ES-I3 (cell line): ENCODE results near the gene AHCY.
A peak's percentile ranks its signal among the peaks of the same experiment; 100 is the strongest.
"Not testable (repeated sequence)": the region's sequence is repeated elsewhere in the genome, so short reads cannot be mapped to it uniquely, and the experiment has no call there.

Experiments used
- H3K36me3 ChIP-seq: 2 replicates; pipeline ENCODE4 v1.6.1; 2013; ENCODE audit warnings: mild to moderate bottlenecking, low read length, control low read depth, moderate library complexity; ENCODE audit not compliant: insufficient read depth
- H3K4me1 ChIP-seq: 2 replicates; pipeline ENCODE4 v1.6.1; 2013; ENCODE audit warnings: mild to moderate bottlenecking, control low read depth, low read length; ENCODE audit not compliant: insufficient read depth
- H3K9ac ChIP-seq: 2 replicates; pipeline ENCODE4 v1.6.1; 2013; ENCODE audit warnings: low read depth, mild to moderate bottlenecking, low read length, moderate library complexity
- H3K9me3 ChIP-seq: 2 replicates; pipeline ENCODE4 v1.6.1; 2013; ENCODE audit warnings: mild to moderate bottlenecking, low read length, moderate library complexity; ENCODE audit not compliant: control insufficient read depth, insufficient read depth

AHCY gene

DNA sequence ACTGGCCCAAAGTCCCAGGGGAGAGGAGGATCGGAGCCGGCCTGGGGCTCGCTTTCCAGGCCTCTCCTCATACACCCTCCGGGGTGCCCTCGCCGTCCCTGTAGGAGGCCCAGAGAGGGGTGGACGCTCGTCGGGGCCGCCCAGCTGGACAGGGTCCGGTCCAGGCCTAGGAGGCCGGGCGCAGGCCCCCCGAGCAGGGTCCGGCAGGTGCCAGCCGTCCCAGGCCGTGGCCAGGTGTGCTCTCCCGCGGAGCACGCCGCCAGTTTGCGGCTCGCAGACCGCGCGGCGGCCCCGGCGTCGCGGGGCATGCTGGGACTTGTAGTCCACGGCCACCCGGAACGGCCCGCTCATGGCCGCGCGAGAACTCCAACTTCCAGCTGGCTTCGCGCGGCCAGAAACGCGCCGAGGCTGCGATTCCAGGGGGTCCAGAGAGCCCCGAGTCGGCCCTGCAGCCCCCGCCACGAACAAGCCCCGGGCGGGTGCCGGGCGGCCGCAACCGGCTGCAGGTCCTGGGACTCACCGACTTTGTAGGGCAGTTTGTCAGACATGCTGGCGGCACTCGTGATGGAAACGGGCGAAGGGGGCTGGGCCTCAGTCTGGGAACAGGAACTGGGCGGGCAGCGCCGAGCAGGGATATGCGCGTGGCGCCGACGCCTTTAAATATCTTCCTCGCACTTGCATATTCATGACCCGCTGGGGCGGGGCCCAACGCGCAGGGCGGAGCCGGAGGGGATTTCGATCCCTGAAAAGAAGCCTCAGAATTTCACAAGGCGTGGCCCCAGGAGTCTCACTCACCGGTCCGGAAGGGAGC lies at the start of gene AHCY:
AHCY (minus strand) TSS at position 633 of the 811 bp plus-strand sequence; CDS start at position 548, 85 bp downstream.
- no peaks in the 10 kb centered on the region for H3K9me3 ChIP-seq
- H3K4me1 ChIP-seq: peaks cover 13% of the 10 kb centered on the region
- H3K9ac ChIP-seq: peak within 1 kb of the TSS; percentile 64
- H3K36me3 ChIP-seq: 0 out of 2 replicates have a peak, but pooled peaks cover 4% of the 10 kb centered on the region

DNA sequence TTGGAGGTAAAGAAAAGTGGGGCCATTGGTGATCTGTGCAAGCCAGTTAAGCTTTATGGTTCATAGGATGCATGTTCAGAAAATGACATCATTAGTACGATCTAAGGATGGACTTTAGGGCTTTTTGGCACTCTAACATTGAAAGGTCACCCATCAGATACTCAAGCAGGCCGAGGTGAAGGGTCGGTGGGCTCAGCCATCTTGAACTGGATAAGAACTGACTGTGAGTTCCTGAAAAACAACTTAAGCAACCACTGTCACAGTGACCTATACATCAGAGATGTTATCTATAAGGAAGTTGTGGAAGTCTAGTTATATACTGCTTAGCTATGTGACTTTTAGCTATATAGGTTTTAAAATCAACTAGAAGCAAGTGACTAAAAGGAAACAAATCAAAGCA lies 46.9 kb upstream of the AHCY start:
- H3K4me1 ChIP-seq: 0 out of 2 replicates have a peak, but pooled peaks cover 6% of the 10 kb centered on the region
- no peak overlapping the region for H3K9ac ChIP-seq
- H3K36me3 ChIP-seq: no peaks in the 10 kb centered on the region
- no peaks in the 10 kb centered on the region for H3K9me3 ChIP-seq

DNA sequence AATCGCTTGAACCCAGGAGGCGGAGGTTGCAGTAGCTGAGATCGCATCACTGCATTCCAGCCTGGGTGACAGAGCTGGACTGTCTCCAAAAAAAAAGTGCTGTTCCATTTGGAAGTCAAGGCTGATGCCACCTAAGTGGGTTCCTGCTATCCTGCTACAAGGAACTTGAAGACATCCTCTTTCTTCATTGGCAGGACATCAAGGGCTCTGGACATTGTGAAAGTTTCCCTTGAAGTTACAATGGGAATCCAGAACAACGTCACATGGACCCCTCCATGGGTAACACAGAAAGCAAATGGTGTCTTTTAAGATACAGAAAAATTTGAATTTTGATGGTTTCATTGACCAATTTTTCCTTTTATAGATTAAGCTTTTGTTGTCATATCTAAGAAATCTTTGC lies 44.4 kb upstream of the AHCY start:
- H3K4me1 ChIP-seq: 0 out of 2 replicates have a peak, but pooled peaks cover 8% of the 10 kb centered on the region
- H3K36me3 ChIP-seq: no peaks in the 10 kb centered on the region
- no peak overlapping the region for H3K9ac ChIP-seq
- H3K9me3 ChIP-seq: no peaks in the 10 kb centered on the region

DNA sequence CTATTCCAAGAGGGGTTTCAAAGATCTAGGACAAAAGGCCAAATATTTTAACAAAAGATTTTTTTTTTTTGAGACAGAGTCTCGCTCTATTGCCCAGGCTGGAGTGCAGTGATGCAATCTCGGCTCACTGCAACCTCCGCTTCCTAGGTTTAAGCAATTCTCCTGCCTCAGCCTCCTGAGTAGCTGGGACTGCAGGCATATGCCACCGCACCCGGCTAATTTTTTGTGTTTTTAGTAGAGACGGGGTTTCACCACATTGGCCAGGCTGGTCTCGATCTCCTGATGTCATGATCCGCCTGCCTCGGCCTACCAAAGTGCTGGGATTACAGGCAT lies 43.3 kb upstream of the AHCY start:
- not testable (repeated sequence) for H3K4me1 ChIP-seq, H3K9ac ChIP-seq, H3K9me3 ChIP-seq, H3K36me3 ChIP-seq

DNA sequence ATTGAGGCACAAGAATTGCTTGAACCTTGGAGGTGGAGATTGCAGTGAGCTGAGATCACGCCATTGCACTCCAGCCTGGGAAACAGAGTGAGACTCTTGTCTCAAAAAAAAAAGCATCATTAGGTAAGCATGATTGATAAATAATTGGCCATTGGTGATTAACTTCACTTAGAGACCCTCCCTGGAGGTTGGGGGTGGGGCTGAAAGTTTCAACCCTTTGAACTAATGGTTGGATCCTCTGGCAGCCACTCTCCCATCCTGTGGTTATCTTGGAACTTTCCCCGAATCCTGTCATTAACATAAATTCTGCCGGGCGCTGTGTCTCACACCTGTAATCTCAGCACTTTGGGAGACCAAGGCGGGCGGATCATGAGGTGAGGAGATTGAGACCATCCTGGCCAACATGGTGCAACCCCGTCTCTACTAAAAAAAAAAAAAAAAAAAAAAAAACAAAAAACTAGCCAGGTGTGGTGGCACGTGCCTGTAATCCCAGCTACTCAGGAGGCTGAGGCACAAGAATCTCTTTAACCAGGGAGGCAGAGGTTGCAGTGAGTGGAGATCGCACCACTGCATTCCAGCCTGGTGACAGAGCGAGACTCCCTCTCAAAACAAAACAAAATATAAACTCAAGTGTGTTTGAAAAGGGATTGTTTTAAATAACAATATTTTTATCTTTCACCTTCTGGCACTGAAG lies 42.8 kb upstream of the AHCY start:
- not testable (repeated sequence) for H3K4me1 ChIP-seq, H3K9me3 ChIP-seq, H3K36me3 ChIP-seq, H3K9ac ChIP-seq

DNA sequence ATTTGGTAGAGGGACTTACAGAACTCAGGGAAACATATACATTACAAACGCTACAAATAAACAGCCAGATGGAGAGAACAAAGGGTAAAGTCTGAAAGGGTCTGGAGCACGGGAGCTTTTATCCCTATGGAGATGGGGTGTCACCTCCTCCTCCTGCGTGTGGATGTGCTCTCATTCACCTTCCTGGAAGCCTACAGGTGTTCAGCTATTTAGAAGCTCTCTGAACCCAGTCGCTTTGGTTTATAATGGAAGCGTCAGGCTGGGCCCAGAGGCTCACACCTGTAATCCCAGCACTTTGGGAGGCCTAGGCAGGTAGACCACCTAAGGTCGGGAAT lies 42.2 kb upstream of the AHCY start:
- Histone ChIP-seq H3K9ac (no peak overlapping the region), H3K9me3 (no peaks in the 10 kb centered on the region), H3K4me1 (0 out of 2 replicates have a peak, but pooled peaks cover 8% of the 10 kb centered on the region), H3K36me3 (no peaks in the 10 kb centered on the region)

DNA sequence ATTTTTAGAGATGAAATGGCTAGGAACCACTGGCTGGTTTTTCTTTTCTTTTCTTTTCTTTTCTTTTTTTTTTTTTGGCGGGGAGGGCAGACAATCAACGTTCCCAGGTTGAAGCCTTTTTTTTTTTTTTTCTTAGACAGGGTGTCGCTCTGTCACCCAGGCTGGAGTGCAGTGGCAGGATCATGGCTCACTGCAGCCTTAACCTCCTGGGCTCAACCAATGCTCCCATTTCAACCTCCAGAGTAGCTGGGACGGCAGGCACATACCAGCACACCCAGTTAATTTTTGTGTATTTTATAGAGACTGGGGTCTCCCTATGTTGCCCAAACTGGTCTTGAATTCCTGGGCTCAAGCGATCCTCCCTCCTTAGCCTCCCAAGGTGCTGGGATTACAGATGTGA lies 41.1 kb upstream of the AHCY start:
- no peaks in the 10 kb centered on the region for H3K9me3 ChIP-seq
- no peaks in the 10 kb centered on the region for H3K36me3 ChIP-seq
- no peak overlapping the region for H3K9ac ChIP-seq
- 0 out of 2 replicates have a peak, but pooled peaks cover 8% of the 10 kb centered on the region for H3K4me1 ChIP-seq

DNA sequence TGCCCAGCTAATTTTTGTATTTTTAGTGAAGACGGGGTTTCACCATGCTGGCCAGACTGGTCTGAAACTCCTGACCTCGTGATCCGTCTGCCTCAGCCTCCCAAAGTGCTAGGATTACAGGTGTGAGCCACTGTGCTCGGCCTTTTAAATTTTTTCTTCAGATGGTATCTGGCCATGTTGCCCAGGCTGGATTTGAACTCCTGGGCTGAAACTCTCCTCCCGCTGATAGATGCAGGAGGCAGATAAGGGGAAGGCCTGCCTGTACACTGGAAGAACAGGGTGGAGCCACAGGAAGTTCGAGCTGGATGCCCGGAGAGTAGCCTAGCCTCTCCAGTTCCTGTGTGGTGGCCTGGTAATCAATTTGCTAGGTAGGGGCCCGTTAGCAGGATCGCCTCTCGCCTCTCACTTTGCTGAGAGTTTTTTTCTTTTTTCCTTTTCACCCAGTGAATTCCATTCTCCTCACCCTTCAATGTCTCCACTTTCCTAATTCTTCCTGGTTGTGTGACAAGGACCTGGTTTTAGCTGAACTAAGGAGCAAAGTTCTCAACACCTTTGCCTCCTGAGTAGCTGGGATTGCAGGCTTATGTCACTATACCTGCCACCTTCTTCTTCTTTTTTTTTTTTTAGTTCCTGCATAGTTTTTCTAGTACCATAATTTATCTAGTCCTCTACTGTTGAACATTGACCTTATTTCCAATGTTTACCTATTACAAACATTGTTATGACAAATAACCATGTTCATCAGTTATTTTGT lies 40.5 kb upstream of the AHCY start:
- Histone ChIP-seq H3K4me1 (0 out of 2 replicates have a peak, but pooled peaks cover 8% of the 10 kb centered on the region), H3K36me3 (no peaks in the 10 kb centered on the region), H3K9ac (no peak overlapping the region), H3K9me3 (no peaks in the 10 kb centered on the region)

DNA sequence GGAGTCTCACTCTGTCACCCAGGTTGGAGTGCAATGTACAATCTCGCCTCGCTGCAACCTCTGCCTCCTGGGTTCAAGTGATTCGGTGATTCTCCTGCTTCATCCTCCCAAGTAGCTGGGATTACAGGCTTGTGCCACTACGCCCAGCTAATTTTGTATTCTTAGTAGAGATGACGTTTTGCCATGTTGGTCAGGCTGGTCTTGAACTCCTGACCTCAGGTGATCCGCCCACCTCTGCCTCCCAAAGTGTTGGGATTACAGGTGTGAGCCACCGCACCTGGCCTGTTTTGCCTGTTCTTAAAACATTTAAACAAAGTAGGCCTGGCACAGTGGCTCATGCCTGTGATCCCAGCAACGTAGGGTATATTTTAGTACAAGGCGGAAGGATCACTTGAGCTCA lies 38.0 kb upstream of the AHCY start:
- not testable (repeated sequence) for H3K9me3 ChIP-seq, H3K4me1 ChIP-seq

DNA sequence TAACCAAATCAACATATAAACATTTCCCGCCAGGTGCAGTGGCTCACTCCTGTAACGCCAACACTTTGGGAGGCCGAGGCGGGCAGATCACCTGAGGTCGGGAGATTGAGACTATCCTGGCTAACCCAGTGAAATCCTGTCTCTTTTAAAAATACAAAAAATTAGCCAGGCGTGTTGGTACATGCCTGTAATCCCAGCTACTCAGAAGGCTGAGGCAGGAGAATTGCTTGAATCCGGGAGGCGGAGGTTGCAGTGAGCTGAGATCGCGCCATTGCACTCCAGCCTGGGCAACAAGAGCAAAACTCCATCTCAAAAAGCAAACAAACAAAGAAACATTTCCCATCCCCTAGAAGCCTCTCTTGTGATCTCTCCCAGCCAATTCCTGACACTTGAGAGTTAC lies 37.6 kb upstream of the AHCY start:
- not testable (repeated sequence) for H3K9me3 ChIP-seq, H3K36me3 ChIP-seq, H3K9ac ChIP-seq, H3K4me1 ChIP-seq

More for the DNA sequence above, 38.0 kb upstream of the AHCY start:
- not testable (repeated sequence) for H3K9ac ChIP-seq, H3K36me3 ChIP-seq

DNA sequence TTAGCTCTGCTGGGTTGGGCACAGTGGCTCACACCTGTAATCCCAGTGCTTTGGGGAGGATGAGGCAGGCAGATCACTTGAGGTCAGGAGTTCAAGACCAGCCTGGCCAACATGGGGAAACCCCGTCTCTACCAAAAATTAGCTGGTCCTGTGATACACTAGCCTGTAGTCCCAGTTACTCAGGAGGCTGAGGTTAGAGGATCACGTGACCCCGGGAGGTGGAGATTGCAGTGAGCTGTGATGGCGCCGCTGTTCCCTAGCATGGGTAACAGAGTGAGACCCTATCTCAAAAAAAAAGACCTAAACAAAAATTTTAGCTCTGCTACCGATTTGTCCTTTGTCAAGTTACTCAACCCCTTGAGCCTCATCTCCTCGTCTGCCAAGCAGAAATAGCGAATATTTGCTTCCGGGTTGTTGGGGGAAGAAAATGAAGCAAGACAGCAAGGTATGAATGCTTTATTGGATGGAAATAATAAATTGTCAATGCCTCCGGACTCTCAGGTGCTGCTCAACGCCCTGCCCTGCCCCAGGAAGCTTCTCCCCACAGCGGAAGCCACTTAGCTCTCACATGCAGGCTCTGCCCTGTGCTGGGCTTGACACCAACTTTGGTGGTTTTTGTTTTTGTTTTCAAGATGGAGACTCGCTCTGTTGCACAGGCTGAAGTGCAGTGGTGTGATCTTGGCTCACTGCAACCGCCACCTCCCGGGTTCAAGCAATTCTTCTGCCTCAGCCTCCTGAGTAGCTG lies 35.0 kb upstream of the AHCY start:
- no peaks in the 10 kb centered on the region for H3K36me3 ChIP-seq
- H3K9me3 ChIP-seq: no peaks in the 10 kb centered on the region
- H3K9ac ChIP-seq: no peak overlapping the region
- H3K4me1 ChIP-seq: no peaks in the 10 kb centered on the region

DNA sequence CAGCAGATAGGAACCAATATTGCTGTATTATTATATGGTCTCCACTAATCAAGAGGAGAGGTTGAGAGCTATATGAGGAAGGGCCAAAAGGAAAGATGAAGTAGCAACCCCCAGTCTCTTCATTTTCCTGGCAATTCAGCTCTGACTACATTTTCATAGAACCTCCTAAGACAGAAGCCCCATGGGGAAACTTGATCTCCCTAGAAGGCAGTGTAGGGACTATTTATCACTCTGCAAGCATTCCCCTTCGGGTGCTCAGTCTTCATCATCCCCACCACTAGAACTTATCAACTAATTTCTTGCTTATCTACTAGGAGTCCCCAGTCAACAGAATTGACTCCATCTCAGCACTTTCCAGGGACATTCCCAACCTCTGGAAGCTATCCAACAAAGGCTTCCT lies 34.4 kb upstream of the AHCY start:
- H3K36me3 ChIP-seq: no peaks in the 10 kb centered on the region
- H3K9me3 ChIP-seq: no peaks in the 10 kb centered on the region
- no peak overlapping the region for H3K9ac ChIP-seq
- H3K4me1 ChIP-seq: no peaks in the 10 kb centered on the region

DNA sequence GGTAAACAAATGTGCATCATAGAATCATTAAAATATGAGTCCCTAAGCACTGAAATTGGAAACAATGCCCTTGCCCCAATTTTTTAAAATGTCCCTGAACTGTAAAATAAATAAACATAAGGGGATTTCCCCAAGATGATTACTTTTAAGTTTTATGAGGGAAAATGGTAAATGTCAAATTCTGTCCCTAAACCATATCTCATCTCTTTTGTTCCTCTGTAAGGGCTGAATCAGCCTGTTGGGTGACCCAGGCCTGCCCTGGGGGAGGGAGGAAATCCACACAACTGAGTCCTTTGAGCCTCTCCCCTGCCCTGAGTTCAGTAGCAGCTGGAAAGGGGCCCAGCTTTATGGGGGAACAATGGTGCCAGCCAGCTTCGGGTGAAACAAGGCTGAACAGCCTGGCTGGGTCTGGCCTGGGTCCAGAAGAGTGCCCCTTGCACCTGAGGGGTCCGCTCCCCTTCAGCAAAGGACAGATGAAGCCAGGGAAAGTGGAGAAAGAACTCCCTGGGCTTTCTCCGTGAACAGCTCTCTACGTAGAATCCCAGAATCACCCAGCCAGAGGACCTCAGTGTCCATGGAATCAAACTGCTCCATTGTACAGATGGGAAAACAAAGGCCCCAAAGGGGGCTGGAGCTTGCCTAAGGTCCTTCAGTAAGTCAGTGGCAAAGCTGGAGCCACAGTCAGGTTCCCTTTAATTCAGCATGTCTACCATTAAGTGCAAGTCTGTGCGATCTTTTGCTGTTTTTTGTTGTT lies 31.7 kb upstream of the AHCY start:
- Histone ChIP-seq H3K36me3 (no peaks in the 10 kb centered on the region), H3K4me1 (no peaks in the 10 kb centered on the region), H3K9ac (no peak overlapping the region), H3K9me3 (no peaks in the 10 kb centered on the region)

DNA sequence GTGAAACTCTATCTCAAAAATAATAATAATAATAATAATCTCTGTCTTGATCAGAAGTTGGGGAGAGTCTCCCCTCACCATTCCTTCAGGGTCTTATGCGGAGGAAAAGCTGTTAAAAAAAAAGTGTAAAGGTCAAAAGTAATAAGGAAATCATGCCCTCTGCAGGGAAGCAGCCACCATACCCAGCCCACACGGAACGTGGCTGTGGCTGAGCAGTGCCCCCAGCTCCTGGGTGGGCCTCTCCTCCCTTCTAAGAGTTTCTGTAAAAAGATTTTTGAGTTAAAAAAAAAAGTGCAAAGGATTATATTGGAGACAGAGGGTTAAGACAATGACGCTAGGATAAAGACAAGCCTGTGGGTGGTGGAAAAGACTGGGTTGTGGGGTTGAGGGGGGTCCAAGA lies 30.6 kb upstream of the AHCY start:
- Histone ChIP-seq H3K9me3 (no peaks in the 10 kb centered on the region), H3K9ac (no peak overlapping the region), H3K36me3 (no peaks in the 10 kb centered on the region), H3K4me1 (no peaks in the 10 kb centered on the region)
